Activated CD4-positive, CD25-positive, alpha-beta regulatory T cell treated with anti-CD3 and anti-CD28 coated beads, Interleukin-2, amount 50 U/mL, for 72 hours (primary cell): ENCODE results near the gene PRAMEF20.
"Not testable (repeated sequence)": the region's sequence is repeated elsewhere in the genome, so short reads cannot be mapped to it uniquely, and the experiment has no call there.

Experiments
- DNase-seq: peaks from one replicate; pipeline ENCODE4 v3.0.0; 2021

PRAMEF20 gene

DNA sequence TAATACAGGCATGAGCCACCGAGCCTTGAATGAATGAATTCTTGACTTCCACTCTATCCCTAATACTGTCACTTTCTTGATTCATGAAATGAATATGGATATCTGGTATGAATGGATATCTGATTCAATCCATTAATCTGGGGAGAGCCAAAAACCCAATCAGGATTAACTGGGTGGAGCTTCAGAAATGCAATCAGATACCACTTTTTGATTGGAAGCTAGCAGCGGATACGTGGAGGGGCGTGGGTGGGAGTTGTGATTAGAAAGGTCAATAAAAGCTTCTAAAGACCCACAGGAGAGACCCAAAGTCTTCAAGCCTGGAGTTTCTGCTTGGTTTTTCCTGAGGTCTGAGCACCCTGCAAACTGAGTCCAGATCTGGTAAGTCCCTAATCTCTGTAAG, at the start of gene PRAMEF20:
TSS of gene PRAMEF20 (plus strand) at position 301 of the 400 bp plus-strand sequence. CDS start 5,905 bp downstream, outside the sequence.
- DNase-seq = not testable (repeated sequence)

DNA sequence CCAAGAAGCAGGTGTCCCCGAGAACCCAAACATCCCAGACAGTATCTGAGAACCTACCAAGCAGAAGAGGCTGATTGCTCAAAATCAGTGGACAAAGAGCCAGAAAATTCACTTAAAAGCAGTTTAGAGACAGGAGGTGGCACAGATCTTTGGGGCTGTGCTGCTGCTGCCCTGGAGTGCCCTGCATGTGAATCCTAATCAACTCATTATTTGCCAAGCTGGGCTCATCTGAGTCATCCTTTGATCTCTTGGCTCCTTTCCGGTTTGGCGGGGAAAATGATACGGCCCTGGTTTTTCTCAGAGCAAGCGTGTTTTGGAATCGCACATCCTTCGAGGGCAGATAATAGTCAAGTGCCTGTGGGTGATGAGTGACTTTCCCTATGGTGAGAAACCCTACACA, 47.9 kb upstream of the PRAMEF20 start:
- not testable (repeated sequence) for DNase-seq

DNA sequence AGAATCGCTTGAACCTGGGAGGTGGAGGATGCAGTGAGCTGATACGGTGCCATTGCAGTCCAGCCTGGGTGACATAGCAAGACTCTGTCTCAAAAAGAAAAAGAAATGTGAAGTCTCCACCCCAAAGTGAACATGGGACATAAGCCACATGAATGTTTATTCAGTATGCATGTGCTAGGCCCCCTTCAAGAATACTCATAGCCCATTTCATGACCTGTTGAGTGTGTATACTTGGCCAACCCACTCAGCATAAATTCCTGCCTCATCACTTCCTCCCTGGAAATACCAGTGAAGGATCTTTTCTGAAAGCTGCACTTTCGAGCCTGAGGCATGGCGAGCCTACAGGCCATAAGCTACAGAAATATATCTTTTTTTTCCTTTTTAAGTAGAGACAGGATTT, 45.3 kb upstream of the PRAMEF20 start:
- DNase-seq = not testable (repeated sequence)

DNA sequence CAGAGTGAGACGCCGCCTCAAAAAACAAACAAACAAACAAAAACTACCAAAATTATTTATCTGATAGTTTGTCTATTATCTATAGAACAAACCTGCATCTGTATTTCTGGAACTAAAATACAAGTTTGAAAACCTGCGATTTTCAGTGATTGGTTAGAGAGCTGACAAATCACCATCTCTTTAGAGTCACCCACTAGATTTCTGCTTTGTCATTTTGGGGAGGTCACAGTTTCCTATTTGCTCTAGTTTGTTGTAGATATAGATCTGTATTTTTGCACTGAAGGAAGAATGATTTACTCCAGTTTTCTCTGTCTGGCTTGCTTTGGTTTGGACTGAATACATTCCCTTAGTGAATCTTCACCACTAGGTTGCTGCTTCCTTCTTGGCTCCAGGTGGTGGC, 43.7 kb upstream of the PRAMEF20 start:
- not testable (repeated sequence) for DNase-seq

DNA sequence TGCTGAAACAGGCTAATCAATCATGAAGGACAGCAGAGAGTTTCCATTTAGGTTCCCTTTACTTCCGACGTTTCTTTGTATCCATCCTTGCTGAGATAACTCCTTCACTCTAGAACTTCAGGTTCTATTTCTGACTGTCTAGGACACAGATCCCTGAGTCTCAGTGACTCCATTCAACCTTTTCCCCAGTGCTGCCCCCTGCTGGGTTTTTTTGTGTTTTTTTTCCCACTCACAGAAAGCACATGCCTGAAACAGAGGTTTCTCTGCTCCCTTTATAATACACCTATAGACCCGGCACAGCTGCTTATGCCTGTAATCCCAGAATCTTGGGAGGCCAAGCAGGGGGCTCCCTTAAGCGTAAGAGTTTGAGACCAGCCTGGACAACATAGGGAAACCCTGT, 41.7 kb upstream of the PRAMEF20 start:
- DNase-seq = not testable (repeated sequence)

DNA sequence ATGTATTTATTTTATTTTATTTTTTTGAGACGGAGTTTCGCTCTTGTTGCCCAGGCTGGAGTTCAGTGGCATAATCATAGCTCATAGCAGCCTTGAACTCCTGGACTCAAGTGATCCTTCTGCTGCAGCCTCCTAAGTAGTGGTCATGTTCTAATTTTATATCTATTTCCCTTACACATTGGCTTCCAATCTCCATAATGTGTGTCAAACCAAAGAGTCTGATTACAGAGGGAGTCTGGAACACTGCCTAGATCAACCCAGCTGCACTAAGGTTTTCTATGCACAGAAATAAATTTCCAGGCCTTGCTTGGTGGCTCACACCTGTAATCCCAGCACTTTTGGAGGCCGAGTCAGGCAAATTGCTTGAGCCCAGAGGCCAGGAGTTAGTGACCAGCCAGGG, 31.3 kb upstream of the PRAMEF20 start:
- DNase-seq = not testable (repeated sequence)

DNA sequence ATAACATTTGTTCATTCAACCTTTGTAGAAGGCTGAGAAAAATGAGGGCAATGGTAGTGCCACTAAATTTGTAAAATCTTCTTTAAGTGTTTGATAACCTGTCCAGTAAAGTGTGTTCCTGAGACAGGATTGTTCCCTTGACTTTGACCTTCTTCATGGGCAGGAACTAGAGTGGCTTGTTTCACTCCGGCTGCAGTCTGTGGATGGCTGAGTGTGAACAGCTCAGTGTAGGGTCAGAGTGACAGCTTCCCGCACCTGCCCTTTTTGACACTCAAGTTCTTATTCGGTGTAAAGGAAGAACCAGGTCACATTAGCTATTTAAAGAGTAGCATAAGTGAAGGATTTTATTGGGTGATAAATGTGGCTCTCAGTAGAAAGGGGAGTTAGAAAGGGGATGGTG, 29.9 kb upstream of the PRAMEF20 start:
- DNase-seq = not testable (repeated sequence)

DNA sequence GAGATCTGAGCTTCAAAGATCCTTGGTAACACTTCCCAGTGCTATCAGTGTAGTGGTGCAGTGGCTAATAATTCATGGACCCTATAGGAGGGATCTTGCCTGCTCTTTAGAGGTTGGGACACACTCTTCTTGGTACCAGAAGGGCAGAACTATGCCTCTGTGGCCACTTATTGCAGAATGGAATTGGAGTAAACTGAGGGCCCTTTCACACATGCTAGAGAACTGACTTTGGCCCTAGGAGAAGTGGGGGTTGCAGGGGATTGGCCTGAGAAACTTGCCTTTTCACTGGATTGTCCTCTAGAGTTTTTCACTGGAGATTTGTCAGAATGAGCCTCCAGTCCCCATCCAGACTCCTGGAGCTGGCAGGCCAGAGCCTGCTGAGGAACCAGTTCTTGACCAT, 20.9 kb upstream of the PRAMEF20 start, which contains the start of gene PRAMEF17:
TSS of gene PRAMEF17 (plus strand) at position 301 of the 400 bp plus-strand sequence. CDS start at position 327, 26 bp downstream.
- DNase-seq = not testable (repeated sequence)

DNA sequence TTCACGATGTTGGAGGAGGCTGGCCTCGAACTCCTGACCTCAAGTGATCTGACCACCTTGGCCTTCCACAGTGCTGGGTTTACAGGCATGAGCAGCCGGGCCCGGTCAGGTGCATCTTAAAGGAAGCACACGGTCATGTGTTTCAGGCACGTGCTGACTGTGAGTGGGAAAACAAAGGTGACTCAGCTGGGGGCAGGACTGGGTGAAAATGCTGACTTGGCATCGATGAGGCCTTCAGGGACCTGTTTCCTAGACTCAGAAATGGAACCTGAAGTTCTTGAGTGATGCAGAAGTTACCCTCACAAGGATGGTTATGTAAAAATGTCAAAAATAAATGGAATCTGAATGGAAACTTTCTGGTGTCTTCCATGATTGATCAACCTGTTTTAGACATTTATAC, 17.2 kb upstream of the PRAMEF20 start:
- not testable (repeated sequence) for DNase-seq

DNA sequence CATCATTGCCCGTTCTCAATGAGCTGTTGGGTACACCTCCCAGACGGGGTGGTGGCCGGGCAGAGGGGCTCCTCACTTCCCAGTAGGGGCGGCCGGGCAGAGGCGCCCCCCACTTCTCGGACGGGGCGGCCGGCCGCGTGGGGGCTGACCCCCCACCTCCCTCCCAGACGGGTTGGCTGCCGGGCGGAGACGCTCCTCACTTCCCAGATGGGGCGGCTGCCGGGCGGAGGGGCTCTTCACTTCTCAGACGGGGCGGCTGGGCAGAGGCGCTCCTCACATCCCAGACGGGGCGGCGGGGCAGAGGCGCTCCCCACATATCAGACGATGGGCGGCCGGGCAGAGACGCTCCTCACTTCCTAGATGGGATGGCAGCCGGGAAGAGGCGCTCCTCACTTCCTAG, 15.5 kb upstream of the PRAMEF20 start:
- not testable (repeated sequence) for DNase-seq

DNA sequence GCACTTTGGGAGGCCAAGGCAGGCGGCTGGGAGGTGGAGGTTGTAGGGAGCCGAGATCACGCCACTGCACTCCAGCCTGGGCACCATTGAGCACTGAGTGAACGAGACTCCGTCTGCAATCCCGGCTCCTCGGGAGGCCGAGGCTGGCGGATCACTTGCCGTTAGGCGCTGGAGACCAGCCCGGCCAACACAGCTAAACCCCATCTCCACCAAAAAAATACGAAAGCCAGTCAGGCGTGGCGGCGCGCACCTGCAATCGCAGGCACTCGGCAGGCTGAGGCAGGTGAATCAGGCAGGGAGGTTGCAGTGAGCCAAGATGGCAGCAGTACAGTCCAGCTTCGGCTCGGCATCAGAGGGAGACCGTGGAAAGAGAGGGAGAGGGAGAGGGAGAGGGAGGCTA, 14.9 kb upstream of the PRAMEF20 start:
- not testable (repeated sequence) for DNase-seq

DNA sequence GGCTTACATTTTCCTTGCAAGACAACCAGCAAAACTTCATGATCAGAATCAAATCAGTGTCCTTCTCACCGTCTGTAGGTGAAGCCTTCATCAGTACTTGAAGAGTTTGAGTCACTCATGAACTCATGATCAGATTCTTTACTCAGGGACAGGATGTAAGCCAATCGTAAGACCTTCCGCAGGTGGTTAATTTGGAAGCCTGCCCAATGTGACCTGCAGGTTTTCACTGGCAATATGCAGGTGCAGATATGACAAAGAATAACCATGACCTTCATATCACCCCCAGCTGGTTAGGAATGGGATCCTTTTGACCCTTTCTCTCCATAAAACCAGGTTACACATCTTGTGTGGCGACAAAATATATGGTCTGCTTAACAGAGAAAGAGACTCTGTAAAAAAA, 2.4 kb upstream of the PRAMEF20 start:
- DNase-seq = no peak

DNA sequence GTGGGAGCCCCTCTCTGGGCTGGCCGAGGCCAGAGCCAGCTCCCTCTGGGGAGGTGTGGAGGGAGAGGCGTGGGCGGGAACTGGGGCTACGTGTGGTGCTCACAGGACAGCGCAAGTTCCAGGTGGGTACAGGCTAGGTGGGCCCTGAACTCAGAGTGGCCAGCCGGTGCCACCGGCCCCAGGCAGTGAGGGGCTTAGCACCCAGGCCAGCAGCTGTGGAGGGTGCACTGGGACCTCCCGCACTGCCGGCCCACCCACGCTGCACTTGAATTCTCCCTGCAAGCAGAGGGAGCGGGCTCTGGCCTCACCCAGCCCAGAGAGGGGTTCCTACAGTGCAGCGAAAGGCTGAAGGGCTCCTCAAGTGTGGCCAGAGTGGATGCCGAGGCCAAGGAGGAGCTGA, 20.2 kb downstream of the PRAMEF20 start:
- no peak for DNase-seq

DNA sequence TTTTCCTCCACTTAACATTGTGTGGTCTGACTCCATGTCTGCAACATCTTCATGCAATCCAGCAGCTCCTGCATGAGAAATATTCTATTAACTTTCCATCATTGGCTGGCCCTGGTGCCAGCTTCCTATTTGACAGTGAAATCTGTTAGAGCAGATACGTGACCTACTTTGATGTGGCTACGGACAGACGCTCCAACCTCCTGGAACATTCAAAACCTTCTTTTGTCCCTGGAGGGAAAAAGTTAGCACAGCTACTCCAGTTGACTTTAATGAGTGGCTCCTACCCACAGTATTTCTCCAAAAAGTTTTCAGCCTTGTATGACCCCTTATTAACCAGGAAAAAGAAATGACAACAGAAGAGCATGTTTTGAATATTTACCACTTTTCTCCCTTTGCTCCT, 22.0 kb downstream of the PRAMEF20 start:
- no peak for DNase-seq

DNA sequence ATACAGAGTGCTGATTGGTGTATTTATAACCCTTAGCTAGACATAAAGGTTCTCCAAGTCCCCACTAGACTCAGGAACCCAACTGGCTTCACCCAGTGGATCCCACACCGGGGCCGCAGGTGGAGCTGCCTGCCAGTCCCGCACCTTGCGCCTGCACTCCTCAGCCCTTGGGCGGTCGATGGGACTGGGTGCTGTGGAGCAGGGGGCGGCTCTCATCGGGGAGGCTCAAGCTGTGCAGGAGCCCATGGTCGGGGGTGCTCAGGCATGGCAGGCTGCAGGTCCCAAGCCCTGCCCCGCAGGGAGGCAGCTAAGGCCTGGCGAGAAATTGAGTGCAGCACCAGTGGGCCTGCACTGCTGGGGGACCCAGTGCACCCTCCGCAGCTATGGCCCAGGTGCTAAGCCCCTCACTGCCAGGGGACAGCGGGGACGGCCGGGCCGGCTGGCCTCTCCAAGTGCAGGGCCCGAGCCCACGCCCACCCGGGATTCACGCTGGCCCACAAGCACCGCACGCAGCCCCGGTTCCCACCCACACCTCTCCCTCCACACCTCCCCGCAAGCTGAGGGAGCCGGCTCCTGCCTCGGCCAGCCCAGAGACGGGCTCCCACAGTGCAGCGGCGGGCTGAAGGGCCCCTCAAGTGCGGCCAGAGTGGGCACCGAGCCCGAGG, 23.6 kb downstream of the PRAMEF20 start:
- not testable (repeated sequence) for DNase-seq

DNA sequence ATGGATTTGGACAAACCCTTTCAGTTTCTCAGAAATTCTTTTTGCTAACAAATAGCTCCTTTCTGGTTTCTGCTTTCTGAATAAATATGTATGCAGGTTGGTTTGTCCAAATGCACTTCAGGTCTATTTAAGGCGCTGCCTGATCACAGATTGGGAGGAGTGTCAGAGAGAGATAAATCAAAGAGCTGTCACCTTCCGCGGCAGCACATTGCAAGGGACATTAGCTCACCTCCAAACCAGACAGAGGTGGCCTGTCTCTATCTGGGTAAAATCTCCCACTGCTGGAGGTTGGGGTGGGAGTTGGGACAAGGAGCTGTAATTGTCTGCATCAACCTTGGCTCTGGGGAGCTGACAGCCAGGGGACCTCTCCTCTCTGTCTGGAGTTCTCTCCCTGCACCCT, 25.2 kb downstream of the PRAMEF20 start:
- no peak for DNase-seq

DNA sequence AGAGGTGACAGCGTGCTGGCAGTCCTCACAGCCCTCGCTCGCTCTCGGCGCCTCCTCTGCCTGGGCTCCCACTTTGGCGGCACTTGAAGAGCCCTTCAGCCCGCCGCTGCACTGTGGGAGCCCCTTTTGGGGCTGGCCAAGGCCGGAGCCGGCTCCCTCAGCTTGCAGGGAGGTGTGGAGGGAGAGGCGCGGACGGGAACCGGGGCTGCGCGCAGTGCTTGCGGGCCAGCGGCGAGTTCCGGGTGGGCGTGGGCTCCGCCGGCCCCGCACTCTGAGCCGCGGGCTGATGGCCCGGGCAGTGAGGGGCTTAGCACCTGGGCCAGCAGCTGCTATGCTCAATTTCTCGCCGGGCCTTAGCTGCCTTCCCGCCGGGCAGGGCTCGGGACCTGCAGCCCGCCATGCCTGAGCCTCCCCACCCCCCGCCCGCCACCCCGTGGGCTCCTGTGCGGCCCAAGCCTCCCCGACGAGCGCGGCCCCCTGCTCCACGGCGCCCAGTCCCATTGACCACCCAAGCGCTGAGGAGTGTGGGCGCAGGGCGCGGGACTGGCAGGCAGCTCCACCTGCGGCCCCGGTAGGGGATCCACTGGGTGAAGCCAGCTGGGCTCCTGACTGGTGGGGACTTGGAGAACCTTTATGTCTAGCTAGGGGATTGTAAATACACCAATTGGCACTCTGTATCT, 29.0 kb downstream of the PRAMEF20 start:
- not testable (repeated sequence) for DNase-seq

DNA sequence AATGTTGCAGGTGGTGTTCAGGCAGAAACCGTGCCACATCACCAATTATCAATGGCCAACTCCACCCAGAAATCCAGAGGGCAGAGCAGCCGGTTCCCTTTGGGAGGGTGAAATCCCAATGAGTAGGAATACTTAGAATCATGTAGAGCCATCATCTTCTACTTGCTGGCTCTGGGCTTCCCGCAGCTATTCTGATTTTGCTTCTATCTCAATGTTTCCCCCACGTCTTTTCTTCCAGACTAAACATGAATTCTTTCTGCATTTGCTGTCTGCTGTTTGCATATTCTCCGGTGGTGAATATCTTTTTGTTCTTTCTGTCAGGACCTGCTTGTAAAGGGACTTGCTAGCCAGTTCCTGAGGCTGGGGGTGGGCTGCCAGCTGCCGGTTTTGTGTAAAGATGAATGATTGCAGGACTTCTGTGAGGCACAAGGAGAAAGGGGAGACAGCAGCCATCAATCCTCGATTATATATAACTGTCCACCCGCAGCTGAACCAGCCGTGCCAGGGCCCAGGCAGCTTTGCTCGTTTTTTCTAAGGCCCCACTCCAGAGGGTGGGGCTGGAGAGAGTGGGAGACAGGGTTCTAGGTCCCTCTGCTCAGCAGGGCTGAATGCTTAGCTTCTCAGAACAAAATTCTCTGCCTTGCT, 33.2 kb downstream of the PRAMEF20 start:
- DNase-seq = no peak

DNA sequence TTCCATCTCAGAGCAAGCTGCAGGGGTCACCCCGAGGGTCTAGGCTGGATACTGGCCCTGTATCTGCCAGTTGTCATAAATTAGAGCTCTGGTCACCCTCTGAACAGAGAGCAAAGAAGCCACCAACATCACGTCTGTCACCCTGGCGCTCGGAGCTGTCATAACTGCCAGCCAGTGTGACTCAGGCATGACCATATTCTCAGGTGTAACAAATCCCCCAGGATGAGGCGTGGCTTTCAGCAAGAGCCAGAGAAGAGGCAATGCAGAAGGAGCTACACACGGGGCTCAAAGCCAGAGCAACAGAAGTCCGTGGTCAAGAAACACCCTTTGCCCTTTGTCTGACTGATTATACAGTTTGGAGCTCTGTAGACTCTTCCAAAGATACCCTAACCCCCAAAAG, 40.0 kb downstream of the PRAMEF20 start:
- DNase-seq = no peak

DNA sequence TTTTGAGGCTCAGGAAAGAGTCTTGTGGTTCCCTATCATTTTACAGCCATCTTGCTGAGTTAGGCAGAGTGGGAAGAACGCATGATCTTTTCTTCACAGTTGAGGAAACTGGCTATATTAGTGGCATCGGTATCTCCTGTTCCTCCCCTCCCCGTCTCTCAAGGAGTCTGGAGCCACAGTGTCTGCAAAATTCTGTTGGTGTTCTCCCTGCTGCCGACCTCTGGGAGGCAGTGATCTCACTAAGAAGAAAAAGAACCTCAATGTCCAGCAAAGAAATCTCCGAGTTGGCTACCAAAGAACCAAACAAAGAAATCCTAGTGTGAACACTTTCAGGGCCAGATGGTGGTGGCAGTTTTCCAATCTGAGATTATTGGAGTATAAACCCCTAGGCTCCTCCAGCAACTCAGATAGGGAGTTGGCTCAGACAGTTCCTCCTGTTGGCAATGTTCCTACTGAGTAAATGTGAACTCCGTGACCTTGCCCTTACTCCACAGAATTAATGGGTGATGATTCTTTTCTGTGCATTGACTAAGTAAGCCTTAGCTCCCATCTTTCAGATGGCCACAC, 41.2 kb downstream of the PRAMEF20 start:
- no peak for DNase-seq

DNA sequence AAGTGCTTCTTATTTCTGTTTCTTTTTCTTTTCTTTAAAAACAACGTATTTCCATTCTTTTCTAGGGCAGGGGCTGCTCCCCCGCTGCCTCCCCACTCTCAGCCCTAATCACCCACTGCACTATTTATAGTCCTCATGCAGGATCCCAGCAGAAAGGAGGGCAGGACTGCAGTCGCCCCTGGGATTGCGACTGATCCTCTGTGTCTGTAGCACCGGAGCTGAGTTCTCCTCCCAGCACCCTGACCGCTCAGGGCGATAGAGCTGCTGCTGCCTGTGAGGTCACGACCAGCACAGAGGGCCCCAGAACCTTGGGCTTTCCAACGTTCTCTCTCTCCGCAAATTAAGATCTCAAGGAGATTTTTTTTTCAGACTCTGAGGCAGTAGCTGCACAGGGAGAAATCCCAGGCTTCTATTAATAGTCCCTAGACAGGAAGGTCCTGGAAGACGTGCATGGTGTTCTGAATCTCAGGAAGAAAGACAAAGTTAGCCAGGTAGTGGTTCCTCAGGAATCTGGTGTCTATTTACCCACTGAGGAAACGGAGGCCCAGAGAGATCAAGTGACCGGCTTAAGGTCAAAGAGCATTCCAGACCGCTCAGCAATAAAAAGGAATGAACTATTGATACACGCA, 46.8 kb downstream of the PRAMEF20 start:
- DNase-seq = no peak

DNA sequence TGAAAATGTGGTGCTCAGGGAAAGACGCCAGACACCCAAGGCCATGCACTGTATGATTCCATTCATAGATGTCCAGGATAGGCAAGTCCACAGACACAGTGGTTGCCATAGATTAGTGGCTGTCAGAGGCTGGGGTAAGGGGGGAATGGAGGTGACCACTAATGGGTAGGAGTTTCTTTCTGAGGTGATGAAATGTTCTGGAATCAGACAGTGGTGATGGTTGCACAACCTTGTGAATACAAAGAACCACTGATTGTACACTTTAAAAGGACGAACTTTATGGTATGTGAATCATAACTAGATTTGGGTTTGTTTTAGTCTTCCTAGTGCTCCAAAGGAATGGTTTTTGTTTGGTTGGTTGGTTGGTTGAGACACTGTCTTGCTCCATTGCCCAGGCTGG, 51.7 kb downstream of the PRAMEF20 start:
- no peak for DNase-seq

DNA sequence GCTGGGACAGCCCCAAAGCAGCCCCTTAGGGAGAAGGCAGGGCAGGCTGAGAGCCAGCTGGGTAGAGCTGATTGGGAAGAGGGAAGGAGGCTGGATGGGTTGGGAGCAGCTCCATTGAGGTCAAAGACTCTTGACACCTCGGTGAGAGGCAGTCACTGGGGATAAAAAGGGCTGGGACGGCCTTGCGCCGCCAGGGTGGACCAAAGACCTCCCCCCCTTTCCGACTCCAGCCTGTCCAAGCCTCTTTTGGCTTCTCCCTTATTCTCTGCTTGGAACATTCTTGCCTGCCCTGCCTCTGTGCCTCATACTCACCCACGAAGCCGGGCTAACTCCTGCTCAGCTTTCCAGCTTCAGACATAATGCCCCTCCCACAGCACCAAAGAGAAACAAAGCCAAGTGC, 52.4 kb downstream of the PRAMEF20 start:
- no peak for DNase-seq
